GM19238 (cell line): Measurements from ENCODE around the gene AATF.

ENCODE experiments used
- DNase-seq: peaks from one replicate; pipeline ENCODE4 v3.0.0; 2011; ENCODE audit warnings: low spot score; ENCODE audit not compliant: insufficient read length

Gene AATF, protein sequence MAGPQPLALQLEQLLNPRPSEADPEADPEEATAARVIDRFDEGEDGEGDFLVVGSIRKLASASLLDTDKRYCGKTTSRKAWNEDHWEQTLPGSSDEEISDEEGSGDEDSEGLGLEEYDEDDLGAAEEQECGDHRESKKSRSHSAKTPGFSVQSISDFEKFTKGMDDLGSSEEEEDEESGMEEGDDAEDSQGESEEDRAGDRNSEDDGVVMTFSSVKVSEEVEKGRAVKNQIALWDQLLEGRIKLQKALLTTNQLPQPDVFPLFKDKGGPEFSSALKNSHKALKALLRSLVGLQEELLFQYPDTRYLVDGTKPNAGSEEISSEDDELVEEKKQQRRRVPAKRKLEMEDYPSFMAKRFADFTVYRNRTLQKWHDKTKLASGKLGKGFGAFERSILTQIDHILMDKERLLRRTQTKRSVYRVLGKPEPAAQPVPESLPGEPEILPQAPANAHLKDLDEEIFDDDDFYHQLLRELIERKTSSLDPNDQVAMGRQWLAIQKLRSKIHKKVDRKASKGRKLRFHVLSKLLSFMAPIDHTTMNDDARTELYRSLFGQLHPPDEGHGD

DNA sequence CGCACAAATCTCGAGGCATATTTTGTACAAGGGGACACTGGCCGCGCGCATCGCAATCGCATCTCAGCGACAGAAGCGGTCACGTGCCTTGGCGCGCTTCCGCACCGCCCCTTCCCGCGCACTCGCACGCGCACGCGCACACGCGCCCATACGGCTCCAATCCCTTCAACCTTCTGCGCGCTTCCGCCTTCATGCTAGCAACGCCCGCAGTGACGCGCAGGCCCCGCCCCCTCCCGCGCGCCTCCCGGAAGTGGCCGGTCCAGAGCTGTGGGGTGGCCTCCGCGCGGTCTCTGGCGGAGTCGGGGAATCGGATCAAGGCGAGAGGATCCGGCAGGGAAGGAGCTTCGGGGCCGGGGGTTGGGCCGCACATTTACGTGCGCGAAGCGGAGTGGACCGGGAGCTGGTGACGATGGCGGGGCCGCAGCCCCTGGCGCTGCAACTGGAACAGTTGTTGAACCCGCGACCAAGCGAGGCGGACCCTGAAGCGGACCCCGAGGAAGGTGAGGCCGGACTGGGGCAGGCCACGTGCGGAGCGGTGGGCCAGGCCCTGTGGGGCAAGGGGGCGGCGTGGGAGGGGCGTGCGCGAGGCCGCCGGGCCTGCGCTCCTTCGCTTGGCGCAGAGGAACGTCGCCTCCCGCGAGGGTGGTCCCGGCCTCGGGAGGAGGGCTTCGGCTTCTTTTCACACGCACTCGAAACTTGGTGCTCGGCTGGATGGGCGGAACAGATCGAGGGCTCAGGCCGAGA is at the start of gene AATF:
TSS of gene AATF (plus strand) at position 238 of the 744 bp plus-strand sequence. CDS start at position 410, 172 bp downstream.
- peak; percentile 97 for DNase-seq

DNA sequence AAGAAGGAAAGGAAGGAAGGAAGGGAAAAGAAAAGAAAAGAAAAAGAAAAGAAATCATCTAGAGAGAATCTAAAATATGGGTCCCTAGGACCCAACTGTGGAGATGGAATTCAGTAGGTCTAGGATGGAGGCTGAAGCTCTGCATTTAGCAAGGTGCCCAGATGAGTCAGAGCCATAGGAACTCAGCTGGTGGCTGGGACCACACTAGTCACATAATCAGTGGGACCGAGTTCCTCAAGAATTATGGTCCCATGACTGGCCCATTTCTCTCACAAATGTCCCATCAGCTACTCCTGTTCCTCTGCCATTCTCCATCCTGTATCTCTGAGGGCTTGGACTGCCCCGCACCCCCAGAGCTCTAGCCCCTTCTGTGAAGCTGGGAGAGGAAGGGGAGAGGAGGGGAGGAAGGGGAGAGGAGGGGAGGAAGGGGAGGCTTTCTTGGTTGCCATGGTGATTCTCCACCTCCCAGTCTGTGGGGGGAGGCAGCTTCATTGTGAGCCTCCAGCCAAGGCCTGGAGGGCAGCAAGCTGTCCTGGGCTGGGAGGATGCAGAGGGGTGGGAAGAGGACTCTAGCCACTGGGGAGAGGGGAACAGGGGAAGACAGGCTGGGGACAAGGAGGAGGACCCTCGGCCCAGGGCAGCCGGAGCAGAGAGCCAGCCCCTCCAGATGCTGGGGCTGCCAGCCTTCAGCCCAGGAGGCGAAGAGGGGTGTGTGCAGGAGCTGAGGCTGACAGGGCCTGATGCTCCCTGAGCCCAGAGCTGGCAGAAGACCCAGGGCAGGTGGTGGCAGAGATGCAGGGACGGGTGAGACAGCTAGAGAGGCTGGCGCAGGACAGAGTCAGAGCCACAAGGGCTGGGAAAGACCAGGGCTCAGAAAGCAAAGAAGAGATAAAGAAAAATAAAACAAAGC is 49.2 kb upstream of the AATF start:
- no peak for DNase-seq

DNA sequence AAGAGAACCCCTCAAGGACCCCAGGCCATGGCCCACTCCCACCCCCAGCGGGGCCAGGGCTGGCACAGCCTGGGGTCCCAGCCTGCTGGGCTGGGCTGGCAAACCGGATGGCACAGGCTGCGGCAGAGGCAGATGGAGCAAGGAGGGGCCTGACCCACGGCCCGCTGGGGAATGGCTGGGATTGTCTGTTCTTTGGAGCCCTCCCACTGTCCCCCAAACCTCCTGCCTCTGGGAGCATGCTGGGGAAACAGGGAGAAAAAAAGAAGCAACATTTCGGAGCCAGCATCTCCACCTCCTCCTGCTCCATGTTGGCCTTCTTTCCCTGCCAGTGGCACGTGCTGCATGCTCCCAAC is 48.6 kb upstream of the AATF start:
- no peak for DNase-seq

DNA sequence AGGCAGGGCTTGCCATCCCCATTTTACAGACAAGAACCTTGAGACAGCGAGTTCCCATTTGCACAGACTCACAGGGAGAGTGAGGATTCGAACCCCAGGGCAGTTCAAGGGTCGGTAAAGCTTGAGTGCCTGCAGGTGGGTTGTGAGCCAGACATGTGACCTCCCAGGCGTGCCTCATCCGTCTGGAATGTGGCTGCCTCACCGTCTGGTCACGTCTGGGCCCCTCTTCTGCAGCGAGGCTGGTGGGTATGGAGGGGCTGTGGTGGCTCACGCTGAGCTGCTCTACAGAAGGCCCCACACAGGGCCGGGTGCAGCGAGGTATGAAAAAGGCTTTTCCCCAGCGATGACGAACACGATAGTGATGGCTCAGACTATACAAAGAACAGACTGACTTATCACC is 47.2 kb upstream of the AATF start:
- DNase-seq: no peak

DNA sequence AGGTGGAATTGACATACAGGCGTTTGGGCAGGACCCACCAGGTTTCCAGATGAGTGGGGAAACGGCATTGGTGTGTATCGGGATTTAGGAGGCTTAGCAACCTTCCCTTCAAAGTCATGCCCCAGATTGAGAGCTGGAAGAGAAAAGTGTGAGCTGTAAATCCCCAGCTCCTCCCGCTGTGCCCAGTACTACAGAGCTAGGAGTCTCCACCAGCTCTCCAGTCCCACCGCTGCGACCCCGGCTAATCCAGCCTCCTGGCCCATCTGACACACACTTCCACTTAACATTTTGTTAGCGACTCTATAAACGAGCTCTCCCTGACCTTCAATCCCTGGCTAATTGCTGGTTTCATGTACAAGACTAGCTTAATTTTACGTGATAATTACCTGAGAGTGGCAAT is 41.3 kb upstream of the AATF start:
- no peak for DNase-seq

DNA sequence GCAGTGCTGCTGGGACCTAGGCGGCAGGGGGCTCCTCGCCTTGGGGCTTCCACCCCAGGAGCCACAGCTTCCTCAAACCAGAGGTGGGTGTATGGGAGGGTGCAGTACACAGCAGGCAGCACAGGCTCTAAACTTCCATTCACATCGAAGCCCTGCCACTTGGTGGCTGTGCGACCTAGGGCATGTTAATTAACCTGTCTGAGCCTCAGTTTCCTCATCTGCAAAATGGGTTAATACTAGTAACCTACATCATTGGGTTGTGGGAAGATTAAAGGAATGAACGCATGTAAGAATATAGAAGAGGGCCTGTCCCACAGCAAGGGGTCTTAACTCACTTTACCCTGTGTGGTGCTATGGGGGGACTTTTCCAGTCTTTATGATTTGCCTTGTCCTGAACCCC is 38.2 kb upstream of the AATF start:
- DNase-seq: no peak

DNA sequence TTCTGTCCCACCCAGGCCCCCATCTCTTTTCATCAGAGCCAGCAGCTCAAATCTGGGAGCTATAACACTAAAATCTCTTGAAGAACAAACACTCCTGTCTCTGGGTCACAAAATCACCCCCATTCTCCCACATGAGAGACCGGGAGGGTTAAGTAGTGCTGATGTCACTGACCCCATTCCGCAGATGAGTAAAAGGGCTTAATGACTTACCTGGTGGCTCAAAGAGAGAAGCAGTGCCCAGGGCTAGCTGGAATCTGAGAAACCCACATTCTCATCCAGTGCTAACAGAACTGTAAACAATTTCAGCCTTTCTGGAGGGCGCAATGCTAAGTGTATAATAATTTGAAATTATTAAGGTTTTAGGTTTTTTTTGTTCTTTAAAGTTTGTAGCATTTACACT is 37.8 kb upstream of the AATF start:
- DNase-seq: no peak

DNA sequence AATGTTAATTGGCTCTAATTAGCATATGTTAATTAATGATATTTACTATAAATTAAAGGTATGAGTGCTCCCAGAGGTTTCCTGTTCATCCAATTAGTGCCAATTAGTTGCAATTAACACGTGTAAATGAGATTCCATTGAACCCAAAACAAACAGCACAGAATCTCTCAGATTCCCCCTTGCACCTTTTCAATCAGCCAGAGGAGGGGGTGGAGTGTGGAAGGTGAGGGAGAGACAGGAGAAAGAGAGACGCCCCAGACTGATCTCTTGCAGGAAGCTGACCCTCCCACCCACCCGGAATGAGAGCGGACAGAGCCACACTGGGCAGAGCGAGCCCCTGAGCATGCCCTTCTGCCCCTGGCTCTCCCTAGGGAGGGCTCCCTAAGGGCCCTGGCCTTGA is 35.6 kb upstream of the AATF start:
- DNase-seq: no peak

DNA sequence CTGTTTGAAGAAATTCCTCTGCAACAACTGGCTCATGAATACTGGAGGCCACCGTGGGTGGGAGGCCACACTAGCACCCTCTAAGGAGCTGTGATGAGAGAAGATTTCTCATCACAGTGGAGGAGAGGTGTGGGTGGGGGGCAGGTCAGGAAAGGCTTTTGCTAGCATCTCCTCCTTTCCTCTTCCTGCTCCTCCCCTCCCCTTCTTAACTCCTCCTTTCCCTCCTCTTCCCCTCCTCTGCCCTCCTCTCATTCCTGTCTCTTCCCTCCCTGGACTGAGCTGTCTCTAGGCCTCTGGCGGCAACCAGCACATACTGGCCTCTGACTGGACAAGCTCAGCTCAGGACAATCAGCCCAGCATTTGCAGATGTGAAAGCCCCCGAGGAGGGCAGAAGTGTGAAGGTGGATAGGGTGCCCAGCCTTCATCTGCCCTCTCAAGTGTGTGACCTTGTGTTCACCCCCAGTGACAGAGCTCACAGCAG is 30.5 kb upstream of the AATF start:
- DNase-seq: no peak

DNA sequence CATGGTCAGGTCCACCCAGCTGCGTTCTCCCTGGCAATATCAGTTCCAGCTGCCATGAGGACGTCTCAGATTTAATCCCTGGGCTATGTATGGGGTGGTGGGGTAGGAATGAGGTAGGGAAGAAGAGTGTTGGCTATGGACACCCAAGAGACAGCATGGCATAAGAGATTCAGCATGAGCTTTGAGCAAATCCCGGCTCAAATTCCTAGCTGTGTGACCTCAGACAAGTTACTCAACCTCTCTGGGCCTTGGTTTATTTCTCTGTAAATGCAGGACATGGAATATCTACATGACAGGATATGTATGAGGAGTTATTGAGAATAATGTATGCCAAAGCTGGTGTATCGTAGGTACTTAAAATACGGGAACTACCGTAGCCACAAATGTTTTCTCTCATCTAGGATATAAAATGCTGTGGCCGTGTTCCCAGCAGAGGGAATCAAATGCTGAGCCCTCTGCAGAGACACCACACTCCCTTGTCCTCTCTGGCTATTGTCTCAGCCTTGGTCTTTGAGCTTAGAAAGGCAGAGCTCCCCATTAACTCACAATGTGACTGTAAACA is 29.3 kb upstream of the AATF start:
- DNase-seq: no peak

DNA sequence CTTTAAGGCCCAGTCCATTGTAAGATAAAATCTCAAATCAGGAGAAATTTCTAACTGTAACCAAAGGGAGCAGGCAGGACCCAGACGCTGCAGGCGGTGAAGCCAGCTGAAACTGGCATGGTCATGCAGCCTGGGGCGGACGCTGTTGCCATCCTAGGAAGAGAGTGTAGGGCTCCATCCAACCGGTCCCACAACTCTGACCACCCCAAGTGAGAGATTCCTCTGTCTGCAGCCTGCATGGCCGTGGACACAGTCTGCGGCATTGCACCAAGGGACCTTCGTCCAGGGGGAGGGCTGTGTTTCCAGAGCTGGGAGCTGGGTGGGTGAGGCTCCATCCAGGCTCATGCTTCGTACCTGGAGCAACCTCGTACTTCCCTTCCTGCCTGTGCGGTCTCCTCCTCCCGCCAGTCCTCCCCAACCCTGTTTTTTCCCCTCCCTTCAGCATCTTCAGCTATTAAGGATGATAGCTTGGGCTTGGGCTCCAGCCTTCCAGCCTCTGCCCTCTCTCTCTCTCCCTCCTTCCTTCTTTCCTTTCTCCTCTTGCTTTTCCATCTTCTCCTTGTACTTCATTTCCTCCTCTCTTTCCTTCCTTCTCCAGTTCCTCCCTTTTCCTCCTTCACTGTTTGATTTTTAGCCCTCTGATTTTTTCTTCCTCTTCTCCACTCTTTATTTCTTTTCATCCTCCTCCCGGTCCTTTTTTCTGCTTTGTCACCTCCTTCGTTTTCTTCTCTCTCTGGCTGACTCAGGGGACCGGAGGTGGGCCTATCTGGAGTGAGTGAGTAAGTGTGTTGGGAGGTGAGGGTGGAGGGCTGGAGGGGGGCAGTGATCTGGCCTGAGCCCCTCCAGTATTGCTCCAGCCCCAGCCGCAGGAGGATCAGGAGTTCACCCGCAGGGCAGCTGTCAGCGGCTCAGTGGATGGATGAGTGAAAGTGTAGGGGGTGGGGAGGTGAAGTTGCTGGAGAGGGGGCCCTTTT is 28.4 kb upstream of the AATF start:
- no peak for DNase-seq

DNA sequence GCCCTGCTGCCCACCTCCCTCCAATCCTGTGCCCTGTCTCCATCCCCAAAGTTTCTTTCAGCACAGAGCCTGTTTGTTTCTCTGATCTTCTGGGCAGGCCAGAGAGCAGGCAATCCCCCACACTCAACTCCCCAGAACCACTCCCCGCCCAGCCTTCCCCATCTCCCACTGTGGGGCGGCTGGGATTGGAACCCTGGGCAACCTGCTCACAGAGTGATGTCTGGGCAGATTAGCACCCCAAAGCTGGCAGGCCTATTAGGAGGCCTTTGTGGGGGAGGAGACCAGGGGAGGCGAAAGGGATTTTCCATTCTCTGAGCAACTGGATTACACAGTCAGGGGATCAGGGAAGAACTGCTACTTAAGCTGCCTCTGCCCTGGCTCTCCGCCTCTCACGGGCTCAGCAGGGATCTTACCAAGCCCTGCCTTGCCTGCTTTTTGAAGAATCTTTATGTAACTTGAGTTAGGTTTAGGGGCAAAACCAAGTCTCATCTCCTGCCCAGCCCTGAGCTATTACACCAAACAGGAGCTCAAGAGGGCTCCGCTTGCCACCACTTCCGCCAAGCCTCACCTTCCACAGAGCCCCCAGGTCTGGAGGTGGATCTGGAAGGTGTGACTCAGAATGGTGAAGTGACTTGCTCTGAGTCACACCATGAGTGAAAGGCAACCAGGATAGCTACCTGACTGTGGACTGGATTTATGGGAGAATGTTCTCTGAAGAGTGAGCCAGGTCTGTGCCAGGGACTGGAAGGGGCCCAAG is 27.5 kb upstream of the AATF start:
- DNase-seq: no peak

DNA sequence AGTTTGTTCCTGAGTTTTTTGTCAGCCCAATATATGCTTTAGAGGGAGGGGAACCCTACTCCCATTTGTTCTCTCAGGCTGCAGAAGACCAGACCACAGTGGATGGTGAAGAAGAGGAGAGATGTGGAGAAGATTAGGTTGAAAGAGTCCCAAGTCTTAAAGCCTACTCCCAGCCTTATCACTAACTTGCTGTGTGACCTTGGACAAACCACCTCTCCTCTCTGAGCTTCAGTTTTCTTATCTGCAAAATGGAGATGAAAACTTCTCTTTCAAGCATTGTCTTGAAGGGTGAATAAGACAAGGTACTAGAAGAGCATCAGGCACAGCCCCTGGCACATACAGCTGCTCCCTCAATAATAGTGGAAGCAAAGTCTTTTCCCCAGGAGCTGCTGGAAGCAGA is 26.6 kb upstream of the AATF start:
- DNase-seq: no peak

DNA sequence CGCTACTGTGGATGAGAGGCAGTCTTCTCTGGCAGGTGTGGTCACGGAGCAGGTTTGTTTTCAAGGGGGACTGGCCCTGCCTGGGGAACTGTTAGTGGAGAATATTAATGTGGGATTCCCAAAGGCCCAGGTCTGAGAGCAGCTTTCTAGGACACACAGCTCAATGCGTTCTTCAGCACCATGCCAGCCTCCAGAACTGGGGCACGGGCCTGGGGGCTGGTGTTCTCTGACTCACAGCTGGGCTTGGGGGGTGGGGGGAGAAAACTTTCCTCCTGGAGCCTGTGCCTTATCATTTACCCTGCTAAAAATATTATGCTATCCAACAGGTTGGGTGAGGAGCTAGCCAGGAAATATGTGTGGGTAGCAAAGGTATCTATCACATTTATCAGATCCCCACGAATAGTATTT is 24.9 kb upstream of the AATF start:
- no peak for DNase-seq

DNA sequence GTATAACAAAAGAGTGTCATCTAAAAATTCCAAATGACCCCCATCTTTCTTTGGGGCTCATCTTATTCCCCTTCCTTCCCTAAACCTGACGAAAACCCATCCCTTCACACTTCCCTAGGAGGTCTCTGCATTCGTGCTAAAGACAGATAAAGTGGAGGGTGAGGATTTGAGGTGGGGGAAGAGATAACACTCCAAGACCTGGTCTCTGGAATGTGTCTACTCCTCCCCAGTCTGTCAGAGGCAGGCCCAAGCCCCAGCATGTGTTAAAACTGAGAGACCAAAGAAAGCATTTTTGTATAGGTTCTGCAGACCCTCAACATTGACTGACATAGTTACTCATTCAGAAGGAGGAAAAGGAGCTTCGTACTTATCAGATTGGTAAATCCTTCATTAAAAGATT is 22.5 kb upstream of the AATF start:
- no peak for DNase-seq

DNA sequence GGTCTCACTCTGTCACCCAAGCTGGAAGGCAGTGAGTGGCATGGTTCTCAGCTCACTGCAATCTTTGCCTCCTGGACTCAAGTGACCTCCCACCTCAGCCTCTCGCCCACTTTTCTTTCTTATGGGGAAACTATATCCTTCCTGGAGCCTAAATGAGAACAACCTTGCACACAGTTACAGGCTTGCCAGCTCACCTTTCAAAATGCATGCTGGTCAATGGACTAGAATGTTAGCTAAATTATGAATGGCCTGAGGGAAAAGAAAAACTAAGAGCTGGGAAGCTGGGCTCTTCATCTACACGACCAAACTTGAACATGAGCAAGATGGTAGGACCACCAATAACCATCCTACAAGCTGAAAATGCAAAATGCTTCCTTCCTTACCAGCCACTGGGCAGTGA is 22.1 kb upstream of the AATF start:
- no peak for DNase-seq

DNA sequence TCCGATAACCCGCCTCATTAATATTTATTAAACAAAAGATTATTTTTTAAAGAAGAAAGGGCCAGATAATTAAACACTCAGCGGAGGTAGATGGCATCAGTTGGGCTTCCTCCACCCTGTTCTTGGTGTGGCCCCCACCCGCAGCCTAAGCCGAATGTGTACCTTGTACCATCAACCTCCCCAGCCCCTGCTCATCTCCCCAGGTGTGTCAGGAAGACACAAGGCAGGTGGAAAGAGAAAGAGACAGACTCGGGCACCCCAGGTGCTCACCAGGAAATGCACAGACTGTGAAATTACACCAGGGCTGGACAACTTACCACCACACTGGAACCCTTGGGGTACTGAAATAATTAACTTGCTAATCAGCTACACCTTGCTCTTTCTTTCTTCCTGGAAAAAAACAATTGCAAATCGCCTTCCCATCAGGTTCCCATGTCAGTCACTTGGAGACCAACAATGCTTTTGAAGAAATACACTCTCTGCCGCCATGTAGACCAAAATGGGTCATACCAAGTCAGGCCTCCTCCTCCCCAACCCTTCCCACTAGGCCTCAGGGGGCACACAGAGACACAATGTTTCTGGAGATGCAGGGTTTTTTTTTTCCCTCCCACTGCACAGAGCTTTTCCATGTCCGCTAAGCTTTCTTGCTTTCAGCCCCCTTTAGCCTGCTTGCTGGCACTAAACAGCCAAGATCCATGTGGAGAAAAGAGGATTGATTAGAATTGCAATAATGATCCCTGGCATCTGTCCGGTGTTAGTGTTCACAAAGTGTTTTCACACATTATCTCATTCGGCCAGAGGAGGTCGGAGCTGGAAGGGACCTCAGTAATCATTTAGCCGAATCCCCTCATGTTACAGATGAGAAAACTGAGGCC is 20.0 kb upstream of the AATF start:
- no peak for DNase-seq

DNA sequence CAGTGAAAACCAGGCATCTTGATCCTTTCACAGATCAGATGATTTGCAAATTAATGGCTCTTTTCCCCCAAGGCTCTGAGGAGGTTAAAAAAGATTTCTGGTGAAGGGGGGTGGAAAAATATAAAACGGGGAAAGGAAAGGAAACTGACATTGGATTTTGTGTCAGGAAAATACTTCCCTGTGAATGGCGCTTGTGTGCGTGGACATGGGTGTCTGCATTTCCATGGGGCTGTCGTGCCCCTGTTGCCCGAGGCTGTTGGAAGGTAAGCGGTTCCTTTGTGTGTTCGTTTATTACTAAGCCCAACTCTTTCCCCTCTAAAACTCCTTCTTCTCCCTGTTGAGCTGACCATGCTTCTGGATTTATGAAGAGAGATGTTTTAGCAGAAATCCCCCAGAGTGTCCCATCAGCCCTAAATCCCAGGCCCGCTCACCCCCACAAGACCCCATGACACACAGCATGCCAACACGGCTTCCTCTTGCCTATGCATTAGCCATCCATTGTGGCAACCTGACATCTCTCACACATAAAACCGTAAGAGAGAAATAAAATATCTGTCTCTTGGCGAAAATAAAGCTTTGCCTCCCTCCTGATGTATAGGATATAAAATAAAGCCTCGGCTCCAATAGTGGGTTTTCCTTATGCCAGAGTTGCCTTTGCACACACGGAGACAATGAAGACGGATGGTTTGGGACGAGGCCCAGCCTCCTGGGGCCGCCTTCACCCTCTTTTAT is 18.7 kb upstream of the AATF start:
- no peak for DNase-seq
